H1 (cell line): ENCODE results near the gene PTEN.
"Not testable (repeated sequence)": the region's sequence is repeated elsewhere in the genome, so short reads cannot be mapped to it uniquely, and the experiment has no call there.

Experiments
- CBX8 ChIP-seq: fragments of 300-800, 300-1000 bp; sonication (generic); IDR thresholded peaks from 2 replicates; pipeline ENCODE4 v1.7.1; 2016; ENCODE audit warnings: low read depth, low read length, borderline replicate concordance
- CEBPB ChIP-seq: IDR thresholded peaks from 2 replicates; pipeline ENCODE4 v1.6.1; 2012; ENCODE audit warnings: low read depth, low read length
- CHD2 ChIP-seq: IDR thresholded peaks from 2 replicates; pipeline ENCODE4 v1.6.1; 2012; ENCODE audit warnings: low read length, improper control_type of control experiment
- CTCF ChIP-seq, 3 experiments: IDR thresholded peaks; 1 replicate in 2 of 3; 2 replicates in 1 of 3; pipeline versions ENCODE4 v1.5.1 to v1.6.1; 2011; ENCODE audit warnings: low read length in 3 of 3, mild to moderate bottlenecking in 3 of 3, inconsistent platforms in 2 of 3, low read depth in 1 of 3, moderate library complexity in 1 of 3; ENCODE audit not compliant: insufficient read depth in 1 of 3; ENCODE audit errors: control extremely low read depth in 1 of 3
- EP300 ChIP-seq, 2 experiments: IDR thresholded peaks; 1 replicate in 1 of 2; 2 replicates in 1 of 2; pipeline ENCODE4 v1.6.1; 2011 to 2012; ENCODE audit warnings: low read depth in 2 of 2, low read length in 2 of 2, mild to moderate bottlenecking in 2 of 2, borderline replicate concordance in 1 of 2, inconsistent platforms in 1 of 2, moderate library complexity in 1 of 2
- GABPA ChIP-seq: IDR thresholded peaks from 2 replicates; pipeline ENCODE4 v1.6.1; 2011; ENCODE audit warnings: mild to moderate bottlenecking, low read length, moderate library complexity, borderline replicate concordance; ENCODE audit not compliant: insufficient read depth
- JUN ChIP-seq: IDR thresholded peaks from 2 replicates; pipeline ENCODE4 v1.6.1; 2011; ENCODE audit warnings: low read depth, mild to moderate bottlenecking, improper control_type of control experiment, low read length
- PHF8 ChIP-seq: fragments of 200-600 bp; sonication (generic); conservative IDR thresholded peaks from 2 replicates; pipeline ENCODE4 v1.7.1; 2012; ENCODE audit warnings: low read depth, mild to moderate bottlenecking, inconsistent platforms, low read length, moderate library complexity
- POLR2A ChIP-seq, 2 experiments: IDR thresholded peaks; 1 replicate in 1 of 2; 2 replicates in 1 of 2; pipeline ENCODE4 v1.6.1; 2011; ENCODE audit warnings: low read depth in 2 of 2, low read length in 2 of 2, mild to moderate bottlenecking in 2 of 2; ENCODE audit errors: control extremely low read depth in 1 of 2
- SP2 ChIP-seq: IDR thresholded peaks from 2 replicates; pipeline ENCODE4 v1.6.1; 2012; ENCODE audit warnings: mild to moderate bottlenecking, low read length, inconsistent platforms
- SP4 ChIP-seq: IDR thresholded peaks from 2 replicates; pipeline ENCODE4 v1.6.1; 2012; ENCODE audit warnings: low read length, inconsistent platforms

- not testable (repeated sequence) for TF ChIP-seq JUN; SP4; CTCF (IDR thresholded peaks at IDR 0.05; ENCODE audit: control extremely low read depth in 1 of 3, insufficient read depth in 1 of 3, low read depth in 1 of 3, low read length in 3 of 3); CEBPB; GABPA; POLR2A (IDR thresholded peaks at IDR 0.05; ENCODE audit: control extremely low read depth in 1 of 2, low read depth in 2 of 2, low read length in 2 of 2); EP300 (IDR thresholded peaks at IDR 0.05; ENCODE audit: borderline replicate concordance in 1 of 2, low read depth in 2 of 2, low read length in 2 of 2); PHF8; CHD2; CBX8; SP2
These were observed 18.1 kb downstream of the PTEN start for GRCh38 chr10:87881373-87882059.
